GM18526 (cell line): ENCODE results near the gene B4GALNT4.

Source experiments
- POLR2A ChIP-seq: IDR thresholded peaks from 3 replicates; pipeline ENCODE4 v1.6.1; 2011; ENCODE audit not compliant: insufficient read length; ENCODE audit errors: extremely low read depth

B4GALNT4 gene

DNA sequence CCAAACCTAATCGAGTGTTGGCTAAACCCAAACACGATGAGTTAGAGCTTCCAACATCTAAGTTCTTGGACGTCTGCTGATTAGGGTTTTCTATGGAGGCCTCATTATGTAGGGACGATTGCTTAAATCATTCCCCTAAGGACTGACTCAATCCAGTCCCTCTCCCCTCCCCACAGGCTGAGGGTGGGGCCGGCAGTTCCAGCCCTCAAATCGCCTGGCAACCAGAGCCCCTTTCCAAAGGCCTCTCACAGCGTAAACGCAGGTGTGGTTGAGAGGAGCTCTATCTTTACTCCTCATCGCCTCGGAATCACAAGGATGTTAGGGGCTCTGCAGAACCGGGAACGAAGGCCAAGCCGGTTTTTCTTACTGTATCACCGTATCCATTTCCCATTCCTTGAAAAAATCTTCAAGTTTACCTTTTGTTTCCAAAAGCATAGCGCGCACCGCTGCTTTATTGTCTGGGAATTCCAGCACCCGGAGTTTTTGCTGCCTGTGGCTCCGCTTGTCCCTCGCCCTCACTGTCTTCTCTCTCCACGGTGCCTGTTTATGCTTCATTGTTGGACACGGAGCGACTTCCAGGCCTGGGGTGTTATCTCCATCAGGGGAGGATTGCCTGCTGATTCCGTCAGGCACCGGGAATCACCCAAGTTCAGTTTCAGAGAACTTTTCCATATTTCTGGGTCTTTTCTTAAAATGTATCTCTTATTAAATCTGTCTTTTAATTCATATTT is 34.9 kb upstream of the B4GALNT4 start:
- no peak for TF ChIP-seq POLR2A

- TF ChIP-seq POLR2A, result no peak
Observed at GRCh38 chr11:335779-336658, 33.3 kb upstream of the B4GALNT4 start.

DNA sequence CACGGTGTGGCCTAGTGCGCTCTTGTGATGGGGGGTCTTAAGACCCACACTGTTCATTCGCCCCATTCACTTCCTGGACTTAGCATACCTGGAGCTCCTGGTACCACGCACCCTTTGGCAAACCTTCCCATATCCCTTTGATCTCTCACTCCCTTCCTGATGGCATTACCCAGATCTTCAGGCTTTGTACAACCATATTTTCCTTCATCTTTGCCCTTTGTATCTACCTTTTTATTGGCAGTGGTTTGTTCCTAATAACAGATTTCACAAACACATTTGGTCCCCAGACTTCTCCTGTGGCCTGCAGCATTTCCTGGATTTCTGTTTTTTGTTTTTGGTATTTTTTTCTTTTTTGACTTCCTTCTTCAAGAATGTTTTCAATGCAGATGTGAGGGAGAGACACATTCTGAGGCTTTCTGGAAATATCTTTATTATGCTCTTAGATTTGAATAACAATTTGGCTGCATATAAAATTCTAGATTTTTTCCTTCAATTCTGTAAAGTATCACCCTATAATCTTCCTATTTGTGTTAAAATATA is 32.6 kb upstream of the B4GALNT4 start:
- TF ChIP-seq POLR2A, result no peak

GRCh38 chr11:337711-338110 is 31.6 kb upstream of the B4GALNT4 start:
- TF ChIP-seq POLR2A, result no peak

DNA sequence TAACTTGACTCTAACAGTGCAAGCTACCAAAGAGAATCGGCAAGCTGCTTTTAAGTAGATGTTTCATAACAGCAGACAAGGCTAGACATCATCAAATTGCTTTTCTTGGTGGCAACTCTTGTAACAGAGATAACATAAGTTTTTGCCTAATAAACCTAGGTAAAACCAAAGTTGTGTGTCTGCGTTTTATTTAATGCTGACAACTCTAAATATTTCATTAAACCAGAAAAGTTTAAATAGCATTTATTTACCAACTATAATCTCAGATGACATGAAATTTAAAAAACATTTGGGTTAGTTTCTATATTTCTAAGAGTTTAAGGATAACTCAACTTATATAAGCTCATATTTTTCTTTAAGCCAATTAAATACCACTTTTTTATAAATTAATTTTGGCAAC is 29.3 kb upstream of the B4GALNT4 start:
- TF ChIP-seq POLR2A, result no peak

DNA sequence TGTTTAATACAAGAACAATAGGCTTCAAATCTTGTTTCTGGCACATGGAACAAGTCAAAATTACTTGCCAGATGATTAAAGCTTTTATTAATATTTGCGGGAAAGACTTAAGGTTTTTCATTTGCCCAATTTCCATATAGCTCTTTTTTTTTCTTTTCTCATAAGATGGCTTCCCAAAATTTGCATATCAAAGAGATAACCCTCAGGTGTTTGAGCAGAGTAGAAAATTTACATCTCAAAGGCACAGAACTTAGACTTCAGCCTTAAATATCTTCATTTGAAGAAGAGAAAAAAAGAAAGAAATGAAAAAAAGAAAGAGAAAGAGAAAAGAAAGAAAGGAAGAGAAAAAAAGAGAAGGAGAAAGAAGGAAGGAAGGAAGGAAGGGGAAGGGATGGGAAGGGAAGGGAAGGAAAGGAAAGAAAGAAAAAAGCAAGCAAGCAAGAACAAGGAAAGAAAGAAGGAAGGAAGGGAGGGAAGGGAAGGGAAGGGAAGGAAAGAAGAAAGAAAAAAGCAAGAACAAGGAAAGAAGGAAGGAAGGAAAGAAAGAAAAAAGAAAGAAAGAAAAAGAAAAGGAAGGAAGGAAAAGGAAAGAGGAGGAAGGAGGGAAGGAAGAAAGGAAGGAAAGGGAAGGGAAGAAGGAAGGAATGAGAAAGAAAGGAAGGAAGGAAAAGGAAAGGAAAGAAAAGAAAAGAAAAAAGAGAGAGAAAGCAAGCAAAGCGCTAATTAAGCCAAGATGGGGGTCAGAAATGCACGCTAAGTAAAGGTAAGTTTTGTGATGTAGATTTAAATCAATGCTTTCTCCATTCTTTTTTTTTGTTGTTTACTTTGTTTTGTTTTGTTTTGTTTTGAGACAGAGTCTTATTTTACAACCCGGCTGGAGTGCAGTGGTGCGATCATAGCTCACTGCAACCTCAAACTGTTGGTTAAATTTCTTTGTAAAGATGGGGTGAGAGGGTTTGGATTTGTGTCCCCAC is 28.5 kb upstream of the B4GALNT4 start:
- TF ChIP-seq POLR2A, result no peak

DNA sequence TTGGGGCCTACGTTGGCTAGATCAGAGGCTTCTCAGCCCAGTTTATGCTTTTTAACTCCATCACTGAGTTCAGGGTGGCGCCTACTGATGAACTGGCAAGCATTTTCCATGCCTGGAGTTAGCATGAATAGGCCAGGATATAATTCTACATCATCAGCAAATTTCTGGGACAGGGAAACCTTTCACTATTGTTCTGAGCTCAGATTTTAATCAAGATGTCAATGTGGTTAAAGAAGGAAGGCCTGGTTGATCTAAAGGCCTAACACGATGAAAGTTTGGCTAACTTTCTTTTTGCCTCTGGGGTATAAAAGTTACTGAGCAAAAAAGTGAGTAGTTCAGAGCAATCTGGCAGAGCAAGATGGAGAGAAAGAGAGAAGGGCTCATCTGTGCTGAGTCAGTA is 27.0 kb upstream of the B4GALNT4 start:
- no peak for TF ChIP-seq POLR2A

DNA sequence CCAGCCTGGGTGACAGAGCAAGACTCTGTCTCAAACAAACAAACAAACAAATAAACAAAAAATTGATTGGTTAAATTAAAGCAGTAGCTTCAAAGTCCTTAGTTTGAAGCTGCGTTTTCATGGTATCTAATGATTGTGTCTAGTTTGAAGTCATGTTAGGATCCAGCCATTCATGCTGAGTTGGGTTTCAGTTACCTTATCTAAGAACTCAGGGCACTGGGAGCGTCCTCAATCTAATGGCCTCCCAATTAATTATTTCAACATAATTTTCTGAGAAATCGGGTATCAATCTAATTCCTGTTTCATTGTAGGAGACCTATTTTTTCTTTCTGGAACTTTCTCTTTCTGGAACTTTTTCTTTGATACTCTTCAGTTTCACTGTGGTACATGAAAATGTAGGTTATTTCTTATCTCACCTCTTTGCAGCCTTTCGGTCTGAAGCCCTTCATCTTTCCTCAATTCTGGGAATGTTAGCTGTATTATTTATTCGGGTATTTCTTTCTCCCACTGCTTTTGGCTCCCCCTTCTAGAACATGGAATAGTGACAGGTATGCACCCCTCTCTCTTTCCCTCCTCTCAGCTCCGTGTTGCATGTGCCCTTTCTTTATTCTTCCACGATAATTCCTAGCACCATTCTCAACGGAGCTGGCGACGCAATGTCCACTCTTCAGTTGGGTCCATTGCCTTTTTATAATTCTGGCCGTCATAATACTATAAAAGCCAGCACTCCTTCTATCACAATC is 24.3 kb upstream of the B4GALNT4 start:
- no peak for TF ChIP-seq POLR2A

DNA sequence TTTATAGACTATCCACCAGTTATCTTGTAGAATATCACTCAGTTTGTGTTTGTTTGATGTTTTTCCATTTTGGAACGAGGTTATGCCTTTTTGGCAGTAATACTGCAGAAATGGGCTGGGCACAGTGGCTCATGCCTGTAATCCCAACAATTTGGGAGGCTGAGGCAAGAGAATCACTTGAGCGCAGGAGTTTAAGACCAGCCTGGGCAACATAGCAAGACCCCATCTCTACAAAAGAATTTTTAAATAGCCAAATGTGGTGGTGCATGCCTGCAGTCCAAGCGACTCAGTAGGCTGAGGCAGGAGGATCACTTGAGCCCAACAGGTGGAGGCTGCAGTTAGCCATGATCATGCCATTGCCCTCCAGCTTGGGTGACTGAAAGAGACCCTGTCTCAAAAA is 22.8 kb upstream of the B4GALNT4 start:
- TF ChIP-seq POLR2A, result no peak

DNA sequence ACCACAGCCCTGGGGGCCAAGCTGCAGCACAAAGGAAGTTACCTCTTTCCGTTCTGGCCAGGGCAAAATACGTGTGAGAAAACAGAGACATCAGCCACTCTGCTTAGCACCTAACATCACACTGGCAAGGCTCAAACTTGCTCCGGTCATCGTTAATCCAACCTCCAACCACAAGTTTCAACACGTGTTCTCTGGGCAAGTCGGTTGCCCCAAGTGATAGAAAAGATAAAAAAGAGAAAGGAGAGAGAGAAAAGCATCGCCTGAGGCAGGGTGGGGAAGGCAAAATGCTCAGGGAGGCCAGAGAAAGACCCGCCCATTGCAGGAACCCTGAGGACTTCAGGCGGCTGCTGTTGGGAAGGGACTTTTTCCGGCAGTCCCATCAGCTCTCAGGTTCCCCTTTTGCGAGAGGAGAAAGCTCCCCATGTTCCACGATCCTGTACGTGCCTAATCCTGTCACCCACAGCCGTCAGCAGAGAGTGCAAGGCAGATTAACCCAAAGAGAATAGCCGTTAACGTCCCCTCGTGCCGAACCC is 18.5 kb upstream of the B4GALNT4 start:
- no peak for TF ChIP-seq POLR2A

GRCh38 chr11:351411-351810 is 17.9 kb upstream of the B4GALNT4 start:
- no peak for TF ChIP-seq POLR2A

- TF ChIP-seq POLR2A, result no peak
Observed at GRCh38 chr11:352456-353031, 16.8 kb upstream of the B4GALNT4 start.

DNA sequence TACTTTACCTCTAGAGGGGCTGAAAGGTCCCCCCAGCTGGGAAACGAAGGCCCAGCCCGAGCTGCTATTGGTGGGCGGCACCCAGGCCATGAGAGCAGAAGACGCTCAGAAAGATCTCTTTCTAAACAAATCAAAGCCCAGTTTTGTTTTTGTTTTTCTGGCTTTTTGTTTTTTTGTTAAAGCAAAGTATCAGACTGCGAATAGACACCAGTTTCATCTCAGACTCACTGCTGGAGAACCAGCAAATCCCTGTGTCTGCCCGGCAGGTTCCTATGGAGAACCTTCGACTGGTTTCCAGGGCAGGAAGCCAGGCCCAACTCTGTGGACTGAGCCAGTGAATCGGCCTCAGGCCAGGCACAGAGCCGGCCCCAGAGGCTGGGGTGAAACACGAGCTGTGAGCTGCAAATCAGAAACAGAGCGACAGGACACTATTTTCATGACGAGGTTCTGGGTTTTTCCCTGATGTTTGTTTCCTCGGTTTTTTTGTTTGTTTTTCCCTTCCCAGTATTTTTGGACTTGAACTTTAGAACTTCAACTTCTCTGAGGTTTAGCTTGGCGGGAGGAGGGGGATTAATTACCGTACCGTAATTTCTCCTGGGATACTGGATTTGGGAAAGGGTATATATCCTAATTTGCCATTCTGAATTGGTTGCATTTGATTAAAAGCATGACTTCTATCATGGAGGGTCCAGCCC is 16.0 kb upstream of the B4GALNT4 start:
- TF ChIP-seq POLR2A, result no peak
